HG03064 (cell line): Measurements from ENCODE around the gene RIPOR1.

Source experiments
- ATAC-seq: cut with Tn5 transposase; IDR thresholded peaks from one replicate; pipeline ENCODE4 v1.9.1; 2021; ENCODE audit warnings: low read depth; ENCODE audit not compliant: unreplicated experiment

Gene RIPOR1

GRCh38 chr16:67594956-67595355 lies 66.3 kb downstream of the RIPOR1 start:
- ATAC-seq: no peak
